GM12865 (cell line): Measurements from ENCODE around the gene CDKN2B.
A peak's percentile ranks its signal among the peaks of the same experiment; 100 is the strongest.

Experiments
- DNase-seq: peaks from one replicate; pipeline ENCODE4 v3.0.0; 2010; ENCODE audit warnings: low read depth
- H3K4me3 ChIP-seq: 2 replicates; pipeline ENCODE4 v1.5.1; 2011; ENCODE audit warnings: mild to moderate bottlenecking, low read depth, low read length, control low read depth
- TF ChIP-seq, protein P1 (sequence below): IDR thresholded peaks from 2 replicates; pipeline ENCODE4 v1.5.1; 2011; ENCODE audit warnings: low read length, control low read depth, low read depth, inconsistent platforms; ENCODE audit not compliant: insufficient read depth; ENCODE audit errors: missing control alignments

Gene CDKN2B

GRCh38 chr9:21991072-21991959 is 17.8 kb downstream of the CDKN2B start:
- no peak for DNase-seq

GRCh38 chr9:21989440-21990189 is 19.5 kb downstream of the CDKN2B start:
- DNase-seq: no peak
- TF ChIP-seq, protein P1, sequence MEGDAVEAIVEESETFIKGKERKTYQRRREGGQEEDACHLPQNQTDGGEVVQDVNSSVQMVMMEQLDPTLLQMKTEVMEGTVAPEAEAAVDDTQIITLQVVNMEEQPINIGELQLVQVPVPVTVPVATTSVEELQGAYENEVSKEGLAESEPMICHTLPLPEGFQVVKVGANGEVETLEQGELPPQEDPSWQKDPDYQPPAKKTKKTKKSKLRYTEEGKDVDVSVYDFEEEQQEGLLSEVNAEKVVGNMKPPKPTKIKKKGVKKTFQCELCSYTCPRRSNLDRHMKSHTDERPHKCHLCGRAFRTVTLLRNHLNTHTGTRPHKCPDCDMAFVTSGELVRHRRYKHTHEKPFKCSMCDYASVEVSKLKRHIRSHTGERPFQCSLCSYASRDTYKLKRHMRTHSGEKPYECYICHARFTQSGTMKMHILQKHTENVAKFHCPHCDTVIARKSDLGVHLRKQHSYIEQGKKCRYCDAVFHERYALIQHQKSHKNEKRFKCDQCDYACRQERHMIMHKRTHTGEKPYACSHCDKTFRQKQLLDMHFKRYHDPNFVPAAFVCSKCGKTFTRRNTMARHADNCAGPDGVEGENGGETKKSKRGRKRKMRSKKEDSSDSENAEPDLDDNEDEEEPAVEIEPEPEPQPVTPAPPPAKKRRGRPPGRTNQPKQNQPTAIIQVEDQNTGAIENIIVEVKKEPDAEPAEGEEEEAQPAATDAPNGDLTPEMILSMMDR: no peak
- no peak overlapping the region for H3K4me3 ChIP-seq

More at GRCh38 chr9:21991072-21991959, 17.8 kb downstream of the CDKN2B start:
- TF ChIP-seq, protein P1: no peak
- H3K4me3 ChIP-seq: peak overlapping the region; percentile 10; the same call in 1 of the 2 replicates

GRCh38 chr9:21988056-21988990 is 20.8 kb downstream of the CDKN2B start:
- H3K4me3 ChIP-seq: no peak overlapping the region
- TF ChIP-seq, protein P1: no peak
- no peak for DNase-seq

DNA sequence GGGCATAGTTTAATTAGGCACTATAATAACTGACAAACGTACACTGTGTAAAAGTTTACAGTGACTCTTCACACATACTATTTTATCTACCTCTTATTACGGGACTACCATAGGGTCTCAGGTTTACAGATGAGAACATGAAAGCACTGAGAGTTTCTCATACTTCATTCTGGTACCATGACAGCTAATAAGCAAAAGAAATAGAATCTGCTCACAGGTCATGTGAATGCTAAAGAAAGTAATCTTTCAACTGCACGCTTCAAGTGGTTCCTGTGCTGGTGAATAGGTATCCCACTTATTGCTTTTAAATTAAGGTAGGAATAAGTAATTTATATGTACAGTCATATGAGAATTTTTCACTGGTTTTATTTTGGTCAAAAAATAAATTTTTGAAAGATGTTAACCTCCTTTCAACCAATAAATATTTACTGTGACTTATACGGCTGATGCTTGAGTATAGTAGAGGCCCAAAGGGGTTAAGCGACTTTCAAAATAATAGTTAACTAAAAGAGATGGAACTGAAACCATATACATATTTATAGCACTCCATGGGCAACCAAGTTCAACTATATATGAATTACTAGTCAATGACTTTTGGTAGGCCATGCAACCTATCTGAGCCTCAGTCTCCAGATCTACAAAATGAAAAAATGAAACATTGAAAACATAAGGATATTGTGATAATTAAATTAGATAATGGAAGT is 23.0 kb downstream of the CDKN2B start:
- H3K4me3 ChIP-seq: no peak overlapping the region
- TF ChIP-seq, protein P1: no peak
- DNase-seq: no peak

DNA sequence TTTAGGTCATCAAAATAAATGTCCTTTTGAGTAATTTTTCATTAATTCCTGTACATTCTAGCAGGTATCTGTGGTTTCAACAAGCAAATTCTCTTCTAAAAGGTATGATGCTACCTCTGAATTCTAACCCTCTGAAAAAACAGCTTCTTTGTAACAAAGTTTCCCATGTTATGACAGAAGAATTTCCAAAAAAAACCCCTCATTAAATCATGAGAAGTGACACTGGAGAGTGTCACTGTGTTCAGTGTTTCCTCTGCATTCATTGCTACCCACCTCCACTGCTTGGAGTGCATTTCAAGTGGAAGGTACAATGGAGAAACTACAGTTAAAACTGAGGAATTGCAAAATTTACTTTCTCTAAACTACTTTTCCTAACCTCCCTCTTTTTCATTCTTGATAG is 25.0 kb downstream of the CDKN2B start:
- H3K4me3 ChIP-seq: no peak overlapping the region
- TF ChIP-seq, protein P1: no peak
- DNase-seq: no peak

DNA sequence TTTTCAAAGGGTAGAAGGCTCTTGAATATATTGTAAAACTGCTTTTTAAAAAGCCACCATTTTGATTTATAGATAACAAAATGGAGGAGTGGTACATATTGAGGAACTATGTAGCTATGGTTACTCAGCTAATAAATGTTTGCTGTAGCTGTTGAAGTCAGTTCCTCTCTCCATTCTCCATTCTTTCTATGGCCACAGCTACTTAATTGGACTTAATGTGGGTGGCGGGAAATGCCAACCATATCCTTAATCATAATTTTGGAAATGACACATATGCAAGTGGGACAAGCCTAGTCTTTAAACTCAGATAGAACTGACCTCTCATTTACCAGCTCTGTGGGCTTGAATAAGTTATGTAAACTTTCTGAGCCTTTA is 25.6 kb downstream of the CDKN2B start:
- no peak for DNase-seq
- TF ChIP-seq, protein P1: no peak

More for the DNA sequence above, 25.6 kb downstream of the CDKN2B start:
- no peak overlapping the region for H3K4me3 ChIP-seq
